A673 (cell line): ENCODE results near the gene PSMB3.

Experiments
- EZH2 ChIP-seq: fragments of 200-600 bp; sonication (generic); IDR thresholded peaks from 2 replicates; pipeline ENCODE4 v1.6.1; 2017; ENCODE audit warnings: borderline replicate concordance, low read depth, mild to moderate bottlenecking, mixed read lengths, antibody characterized with exemption, low read length; ENCODE audit not compliant: poor library complexity, severe bottlenecking
- TF ChIP-seq, protein P1 (sequence below): fragments of 300-800, 200-600 bp; sonication (generic); conservative IDR thresholded peaks from 2 replicates; pipeline ENCODE4 v1.5.1; 2017; ENCODE audit warnings: low read depth, mild to moderate bottlenecking, antibody characterized with exemption, low read length, moderate library complexity, mixed read lengths

DNA sequence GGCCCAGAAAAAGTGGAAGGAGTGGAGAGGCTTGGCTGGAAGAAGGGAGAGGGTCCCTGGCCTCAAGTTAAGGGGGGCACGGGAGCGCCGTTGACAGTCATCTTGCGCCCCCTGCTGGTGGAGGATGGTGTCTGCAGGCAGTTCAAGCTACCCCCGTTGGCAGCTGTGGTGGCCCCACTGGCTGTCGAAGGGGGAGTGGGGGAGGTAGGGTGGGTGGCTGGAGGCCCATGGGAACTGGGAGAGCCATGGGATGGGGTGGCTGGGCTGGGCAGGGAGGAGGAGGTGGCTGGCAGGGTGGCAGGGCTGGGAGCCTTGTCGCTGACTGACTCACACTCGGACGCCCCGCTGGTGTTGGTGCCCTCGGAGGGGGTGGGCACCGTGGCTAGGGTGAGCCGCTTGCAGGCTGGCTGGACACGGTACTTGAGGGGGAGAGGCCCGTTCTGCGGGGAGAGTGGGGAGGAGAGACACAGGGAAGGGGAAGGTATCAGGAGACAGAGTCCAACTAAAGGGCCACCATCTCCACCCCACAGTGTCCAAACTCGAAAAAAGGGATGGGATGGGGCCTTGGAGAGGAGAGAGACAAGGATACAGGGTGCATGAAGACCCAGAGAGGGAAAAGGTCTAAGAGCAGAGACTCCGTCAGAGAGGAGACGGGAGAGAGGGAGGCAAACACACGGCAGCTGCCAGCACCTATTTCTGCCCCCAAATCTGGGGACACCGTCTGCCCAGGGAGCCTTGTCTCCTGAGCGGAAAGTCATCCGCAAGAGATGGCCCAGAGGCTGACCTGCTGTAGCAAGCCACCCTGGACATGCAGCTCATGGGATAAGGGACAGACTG lies 17.2 kb upstream of the PSMB3 start:
- no peak for TF ChIP-seq EZH2
- TF ChIP-seq, protein P1, sequence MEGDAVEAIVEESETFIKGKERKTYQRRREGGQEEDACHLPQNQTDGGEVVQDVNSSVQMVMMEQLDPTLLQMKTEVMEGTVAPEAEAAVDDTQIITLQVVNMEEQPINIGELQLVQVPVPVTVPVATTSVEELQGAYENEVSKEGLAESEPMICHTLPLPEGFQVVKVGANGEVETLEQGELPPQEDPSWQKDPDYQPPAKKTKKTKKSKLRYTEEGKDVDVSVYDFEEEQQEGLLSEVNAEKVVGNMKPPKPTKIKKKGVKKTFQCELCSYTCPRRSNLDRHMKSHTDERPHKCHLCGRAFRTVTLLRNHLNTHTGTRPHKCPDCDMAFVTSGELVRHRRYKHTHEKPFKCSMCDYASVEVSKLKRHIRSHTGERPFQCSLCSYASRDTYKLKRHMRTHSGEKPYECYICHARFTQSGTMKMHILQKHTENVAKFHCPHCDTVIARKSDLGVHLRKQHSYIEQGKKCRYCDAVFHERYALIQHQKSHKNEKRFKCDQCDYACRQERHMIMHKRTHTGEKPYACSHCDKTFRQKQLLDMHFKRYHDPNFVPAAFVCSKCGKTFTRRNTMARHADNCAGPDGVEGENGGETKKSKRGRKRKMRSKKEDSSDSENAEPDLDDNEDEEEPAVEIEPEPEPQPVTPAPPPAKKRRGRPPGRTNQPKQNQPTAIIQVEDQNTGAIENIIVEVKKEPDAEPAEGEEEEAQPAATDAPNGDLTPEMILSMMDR: peak; percentile 82
